ENCODE data around the gene TSHB. TPM values are rescaled to one million over a fixed set of nuclear protein-coding genes. Genes with fewer than 3 reads are reported as not detected.

Gene TSHB
- not detected for total RNA-seq

DNA sequence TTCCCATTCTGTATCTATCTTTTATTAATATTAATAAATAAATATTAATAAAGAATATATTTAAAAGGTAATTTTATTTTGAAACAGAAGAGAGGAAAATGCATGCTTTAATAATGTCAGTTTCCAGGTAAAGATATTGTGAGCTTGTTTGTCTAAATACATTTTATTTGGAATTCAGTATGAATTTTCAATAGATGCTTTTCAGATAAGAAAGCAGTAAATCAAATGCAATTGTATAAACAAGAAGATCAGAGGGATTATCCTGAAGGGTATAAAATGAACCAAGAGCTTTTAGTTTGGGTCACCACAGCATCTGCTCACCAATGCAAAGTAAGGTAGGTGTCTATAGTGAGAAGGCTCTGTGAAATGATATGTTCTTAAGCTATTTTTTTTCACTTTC lies at the start of gene TSHB:
TSS of gene TSHB (plus strand) at position 301 of the 400 bp plus-strand sequence. CDS start 3,537 bp downstream, outside the sequence.
- DNase-seq (ENCODE audit: low spot score), result no peak
- Histone ChIP-seq H3K27ac (no peak within 1 kb of the TSS), H3K4me1 (ENCODE audit: control insufficient read depth in 1 of 2, low read depth in 2 of 2) (no peaks in the 10 kb centered on the region), H3K9me3 (no peaks in the 10 kb centered on the region), H3K4me3 (no peak within 1 kb of the TSS), H3K36me3 (no peaks in the 10 kb centered on the region), H3K27me3 (replicated peaks; ENCODE audit: insufficient read depth) (no peaks in the 10 kb centered on the region)
- TF ChIP-seq, protein P1, sequence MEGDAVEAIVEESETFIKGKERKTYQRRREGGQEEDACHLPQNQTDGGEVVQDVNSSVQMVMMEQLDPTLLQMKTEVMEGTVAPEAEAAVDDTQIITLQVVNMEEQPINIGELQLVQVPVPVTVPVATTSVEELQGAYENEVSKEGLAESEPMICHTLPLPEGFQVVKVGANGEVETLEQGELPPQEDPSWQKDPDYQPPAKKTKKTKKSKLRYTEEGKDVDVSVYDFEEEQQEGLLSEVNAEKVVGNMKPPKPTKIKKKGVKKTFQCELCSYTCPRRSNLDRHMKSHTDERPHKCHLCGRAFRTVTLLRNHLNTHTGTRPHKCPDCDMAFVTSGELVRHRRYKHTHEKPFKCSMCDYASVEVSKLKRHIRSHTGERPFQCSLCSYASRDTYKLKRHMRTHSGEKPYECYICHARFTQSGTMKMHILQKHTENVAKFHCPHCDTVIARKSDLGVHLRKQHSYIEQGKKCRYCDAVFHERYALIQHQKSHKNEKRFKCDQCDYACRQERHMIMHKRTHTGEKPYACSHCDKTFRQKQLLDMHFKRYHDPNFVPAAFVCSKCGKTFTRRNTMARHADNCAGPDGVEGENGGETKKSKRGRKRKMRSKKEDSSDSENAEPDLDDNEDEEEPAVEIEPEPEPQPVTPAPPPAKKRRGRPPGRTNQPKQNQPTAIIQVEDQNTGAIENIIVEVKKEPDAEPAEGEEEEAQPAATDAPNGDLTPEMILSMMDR (IDR thresholded peaks at IDR 0.05), result no peak
- no peak for ATAC-seq (ENCODE audit: insufficient number of reproducible peaks, low FRiP score, low read depth)

DNA sequence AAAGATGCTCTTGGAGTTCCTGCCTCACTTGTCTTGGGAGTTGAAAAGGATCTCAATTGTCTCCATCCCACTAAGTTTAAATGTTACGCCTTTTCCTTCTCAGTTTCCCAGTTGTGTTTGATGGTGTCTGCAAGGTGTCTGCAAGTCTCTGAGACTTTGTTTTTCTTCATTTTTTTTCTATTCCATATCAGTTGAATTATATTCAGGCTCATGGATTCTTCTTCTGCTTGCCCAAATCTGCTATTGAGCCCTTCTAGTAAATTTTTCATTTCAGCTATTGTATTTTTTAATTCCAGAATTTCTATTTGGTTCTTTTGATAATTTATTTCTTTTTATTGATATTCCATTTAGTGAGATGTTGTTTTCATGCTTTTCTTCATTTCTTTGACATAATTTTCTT lies 47.4 kb upstream of the TSHB start:
- TF ChIP-seq, protein P1 (IDR thresholded peaks at IDR 0.05), result no peak
- no peaks in the 10 kb centered on the region for H3K27me3 ChIP-seq (replicated peaks; ENCODE audit: insufficient read depth)

DNA sequence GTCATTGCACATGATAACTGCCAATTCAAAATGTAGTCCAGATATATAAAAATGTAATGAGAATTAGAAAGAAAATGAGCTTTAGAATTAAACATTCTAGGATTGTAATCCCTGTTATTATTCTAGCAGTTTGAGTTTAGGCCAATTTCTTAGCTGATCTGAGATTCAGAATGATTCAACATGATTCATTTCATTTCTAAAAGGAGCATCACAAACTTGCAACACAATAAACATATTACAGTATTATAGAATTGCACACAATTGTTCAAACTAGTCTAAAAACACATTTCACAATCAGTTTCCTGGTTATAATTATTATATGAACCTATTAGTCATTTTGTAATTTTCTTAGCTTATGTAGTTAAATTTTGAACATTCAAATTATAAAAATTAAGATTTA lies 43.3 kb upstream of the TSHB start:
- TF ChIP-seq, protein P1 (IDR thresholded peaks at IDR 0.05), result no peak
- H3K9me3 ChIP-seq, result peaks cover 32% of the 10 kb centered on the region
- H3K4me3 ChIP-seq, result no peak overlapping the region
- no peaks in the 10 kb centered on the region for H3K27me3 ChIP-seq (replicated peaks; ENCODE audit: insufficient read depth)
- DNase-seq (ENCODE audit: low spot score) (no peak), ATAC-seq (ENCODE audit: insufficient number of reproducible peaks, low FRiP score, low read depth) (no peak)
- no peaks in the 10 kb centered on the region for H3K4me1 ChIP-seq (ENCODE audit: control insufficient read depth in 1 of 2, low read depth in 2 of 2)
- no peak overlapping the region for H3K27ac ChIP-seq
- no peaks in the 10 kb centered on the region for H3K36me3 ChIP-seq

More for the DNA sequence above, 47.4 kb upstream of the TSHB start:
- Histone ChIP-seq H3K9me3 (peaks cover 14% of the 10 kb centered on the region), H3K4me1 (ENCODE audit: control insufficient read depth in 1 of 2, low read depth in 2 of 2) (no peaks in the 10 kb centered on the region), H3K4me3 (no peak overlapping the region), H3K36me3 (no peaks in the 10 kb centered on the region), H3K27ac (no peak overlapping the region)
- ATAC-seq (ENCODE audit: insufficient number of reproducible peaks, low FRiP score, low read depth), result no peak
- no peak for DNase-seq (ENCODE audit: low spot score)

DNA sequence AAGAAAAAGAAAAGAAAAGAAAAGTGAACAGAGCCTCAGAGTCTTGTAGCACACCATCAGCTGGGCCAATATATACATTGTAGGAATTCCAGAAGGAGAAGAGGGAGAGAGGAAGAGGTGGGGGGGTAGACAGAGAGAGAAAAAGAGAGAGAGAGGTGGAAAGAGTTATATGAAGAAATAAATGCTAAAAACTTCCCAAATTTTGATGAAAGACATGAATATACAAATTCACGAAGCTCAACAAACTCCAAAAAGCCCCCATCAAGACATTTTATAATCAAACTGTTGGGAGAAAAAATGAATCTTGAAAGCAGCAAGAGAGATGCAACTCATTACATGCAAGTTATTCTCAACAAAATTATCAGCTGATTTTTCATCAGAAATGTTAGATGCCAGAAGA lies 41.5 kb upstream of the TSHB start:
- no peak for ATAC-seq (ENCODE audit: insufficient number of reproducible peaks, low FRiP score, low read depth)
- Histone ChIP-seq H3K27me3 (replicated peaks; ENCODE audit: insufficient read depth) (no peaks in the 10 kb centered on the region), H3K4me1 (ENCODE audit: control insufficient read depth in 1 of 2, low read depth in 2 of 2) (no peaks in the 10 kb centered on the region), H3K9me3 (peaks cover 17% of the 10 kb centered on the region), H3K36me3 (no peaks in the 10 kb centered on the region), H3K27ac (no peak overlapping the region), H3K4me3 (no peak overlapping the region)
- TF ChIP-seq, protein P1 (IDR thresholded peaks at IDR 0.05), result no peak
- no peak for DNase-seq (ENCODE audit: low spot score)

DNA sequence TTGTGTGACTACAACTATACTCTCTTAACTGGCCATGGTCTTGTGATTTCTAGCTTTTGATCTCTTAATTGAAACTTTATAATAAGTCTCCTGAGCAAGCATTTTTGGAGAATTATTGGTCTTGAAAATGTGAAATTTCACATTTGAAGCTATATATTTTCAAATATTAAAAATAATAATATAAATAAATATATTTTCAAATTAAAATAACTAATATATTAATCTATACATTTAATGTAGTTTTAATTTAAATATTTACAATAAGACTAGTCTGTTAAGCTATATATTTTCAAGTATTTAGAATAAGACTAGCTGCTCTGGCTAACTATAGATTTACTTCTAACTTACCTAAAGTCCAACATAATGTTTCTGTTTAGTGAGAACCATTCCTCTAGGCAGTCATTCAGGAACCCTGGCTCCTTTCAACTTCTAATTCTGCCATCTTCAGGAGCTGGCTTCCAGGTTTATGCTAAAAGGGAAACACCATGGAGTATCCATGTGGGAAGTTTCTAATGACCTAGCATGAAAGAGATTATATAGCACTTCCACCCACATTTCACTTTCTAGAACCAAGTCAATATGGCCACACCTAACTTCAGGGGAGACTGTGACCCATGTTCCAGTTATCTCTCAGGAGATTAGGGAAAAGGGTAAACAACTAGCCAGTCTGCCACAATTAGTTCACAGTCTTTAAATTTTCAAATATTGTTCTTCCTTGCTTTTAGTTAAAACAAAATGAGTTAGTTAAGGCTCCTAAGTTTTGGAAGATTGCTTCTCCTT lies 31.9 kb upstream of the TSHB start:
- no peaks in the 10 kb centered on the region for H3K36me3 ChIP-seq
- no peak overlapping the region for H3K4me3 ChIP-seq
- no peak for DNase-seq (ENCODE audit: low spot score)
- no peaks in the 10 kb centered on the region for H3K4me1 ChIP-seq (ENCODE audit: control insufficient read depth in 1 of 2, low read depth in 2 of 2)
- no peaks in the 10 kb centered on the region for H3K27me3 ChIP-seq (replicated peaks; ENCODE audit: insufficient read depth)
- TF ChIP-seq, protein P1 (IDR thresholded peaks at IDR 0.05), result no peak
- no peak overlapping the region for H3K27ac ChIP-seq
- H3K9me3 ChIP-seq, result no peaks in the 10 kb centered on the region
- no peak for ATAC-seq (ENCODE audit: insufficient number of reproducible peaks, low FRiP score, low read depth)
